Colonic mucosa (tissue), 4 donors: ENCODE measurements around the gene MSANTD2. TPM values are rescaled to one million over a fixed set of nuclear protein-coding genes. Genes with fewer than 3 reads are reported as not detected.

Source experiments
- DNase-seq: peaks from one replicate; pipeline ENCODE4 v3.0.0-alpha.2; 2020
- H3K27ac ChIP-seq: fragments of 200-600 bp; one replicate; pipeline ENCODE4 v1.8.0; 2021
- H3K27me3 ChIP-seq: fragments of 200-600 bp; one replicate; pipeline ENCODE4 v1.8.0; 2021
- H3K36me3 ChIP-seq: fragments of 200-600 bp; one replicate; pipeline ENCODE4 v1.8.0; 2021
- H3K4me1 ChIP-seq: fragments of 200-600 bp; one replicate; pipeline ENCODE4 v1.8.0; 2021; ENCODE audit warnings: mild to moderate bottlenecking
- H3K4me3 ChIP-seq: fragments of 200-600 bp; one replicate; pipeline ENCODE4 v1.8.0; 2021
- H3K9ac ChIP-seq, 2 donors: one replicate each; pipeline ENCODE4 v1.7.0; 2013; ENCODE audit warnings: control low read depth in 2 of 2, low read depth in 2 of 2, low read length in 2 of 2
- H3K9me3 ChIP-seq: fragments of 200-600 bp; one replicate; pipeline ENCODE4 v1.8.0; 2021
- CTCF ChIP-seq: fragments of 200-600 bp; IDR thresholded peaks from one replicate; pipeline ENCODE4 v1.8.0; 2022; ENCODE audit warnings: antibody characterized with exemption, mild to moderate bottlenecking
- intact Hi-C: fragments of 100-400 bp; cut with DNase I; formaldehyde crosslinking; loops from one replicate; pipeline ENCODE4 v1.14.1; 2022
- total RNA-seq, 2 donors: library from RNA; stranded (reverse); fragmentation: NEBNext Ultra II Directional in 1 of 2; extraction: Animal tissue kit (Norgen Biotek cat#: 25700) in 1 of 2; gene quantifications; one replicate each; pipeline ENCODE4 v1.2.1, GENCODE V29; 2021
- donor health status: healthy.
- donor health status: DM: no; HTN: no; CAD: no.
- donor health status: DM: no; HTN: no; CAD: no.

Gene MSANTD2
- total RNA-seq, 2 donors from 2014 or later = 7.0 to 12.7 TPM

GRCh38 chr11:124821995-124822730, 22.0 kb upstream of the MSANTD2 start:
- intact Hi-C loops = no loop called here
- no peaks in the 10 kb centered on the region for H3K9me3 ChIP-seq
- TF ChIP-seq CTCF = no peak

GRCh38 chr11:124817036-124817435, 16.8 kb upstream of the MSANTD2 start:
- H3K27me3 ChIP-seq = no peaks in the 10 kb centered on the region
- H3K4me3 ChIP-seq = no peak overlapping the region
- no peaks in the 10 kb centered on the region for H3K4me1 ChIP-seq
- H3K9ac ChIP-seq = no peak overlapping the region
- no peak for TF ChIP-seq CTCF
- no peaks in the 10 kb centered on the region for H3K9me3 ChIP-seq
- intact Hi-C loops = no loop called here
- no peak overlapping the region for H3K27ac ChIP-seq
- peak; percentile 66 for DNase-seq
- no peaks in the 10 kb centered on the region for H3K36me3 ChIP-seq

More at GRCh38 chr11:124821995-124822730, 22.0 kb upstream of the MSANTD2 start:
- DNase-seq = no peak
- H3K4me1 ChIP-seq = no peaks in the 10 kb centered on the region
- H3K27ac ChIP-seq = no peak overlapping the region
- no peak overlapping the region for H3K9ac ChIP-seq
- no peaks in the 10 kb centered on the region for H3K27me3 ChIP-seq
- H3K36me3 ChIP-seq = no peaks in the 10 kb centered on the region
- no peak overlapping the region for H3K4me3 ChIP-seq

- H3K27me3 ChIP-seq = no peaks in the 10 kb centered on the region
- intact Hi-C loops = no loop called here
- no peak overlapping the region for H3K4me3 ChIP-seq
- H3K27ac ChIP-seq = no peak overlapping the region
- H3K9ac ChIP-seq = no peak overlapping the region
- DNase-seq = no peak
- no peaks in the 10 kb centered on the region for H3K36me3 ChIP-seq
- H3K4me1 ChIP-seq = no peaks in the 10 kb centered on the region
- no peaks in the 10 kb centered on the region for H3K9me3 ChIP-seq
- no peak for TF ChIP-seq CTCF
Measured at GRCh38 chr11:124814739-124815138, 14.5 kb upstream of the MSANTD2 start.

- H3K36me3 ChIP-seq = no peaks in the 10 kb centered on the region
- H3K27me3 ChIP-seq = no peaks in the 10 kb centered on the region
- H3K9ac ChIP-seq = no peak overlapping the region
- no peak for DNase-seq
- no peak overlapping the region for H3K27ac ChIP-seq
- H3K4me3 ChIP-seq = no peak overlapping the region
- no peak for TF ChIP-seq CTCF
- H3K4me1 ChIP-seq = no peaks in the 10 kb centered on the region
- H3K9me3 ChIP-seq = no peaks in the 10 kb centered on the region
- intact Hi-C loops = no loop called here
Measured at GRCh38 chr11:124812876-124813275, 12.7 kb upstream of the MSANTD2 start.

GRCh38 chr11:124811399-124812125, 11.4 kb upstream of the MSANTD2 start:
- Histone ChIP-seq H3K36me3 (no peaks in the 10 kb centered on the region), H3K27ac (no peak overlapping the region), H3K9me3 (no peaks in the 10 kb centered on the region), H3K4me3 (no peak overlapping the region), H3K9ac (no peak overlapping the region), H3K4me1 (no peaks in the 10 kb centered on the region), H3K27me3 (no peaks in the 10 kb centered on the region)
- no peak for DNase-seq
- no peak for TF ChIP-seq CTCF
- intact Hi-C loops = no loop called here
